ENCODE measurements around the gene NRG4.
"Not testable (repeated sequence)": the region's sequence is repeated elsewhere in the genome, so short reads cannot be mapped to it uniquely, and the experiment has no call there.

The NRG4 gene

GRCh38 chr15:75926931-75927330, 85.3 kb downstream of the NRG4 start:
- DNase-seq (ENCODE audit: low read depth) = no peak

GRCh38 chr15:75925440-75925839, 86.8 kb downstream of the NRG4 start:
- no peak for DNase-seq (ENCODE audit: low read depth)

- no peak for DNase-seq (ENCODE audit: low read depth)
These were observed 87.6 kb downstream of the NRG4 start for GRCh38 chr15:75924576-75924975.

GRCh38 chr15:75923756-75924155, 88.5 kb downstream of the NRG4 start:
- DNase-seq (ENCODE audit: low read depth) = no peak

- no peak for DNase-seq (ENCODE audit: low read depth)
These were observed 90.2 kb downstream of the NRG4 start for GRCh38 chr15:75921732-75922703.

GRCh38 chr15:75920079-75920478, 92.1 kb downstream of the NRG4 start:
- DNase-seq (ENCODE audit: low read depth) = no peak

GRCh38 chr15:75918135-75918534, 94.1 kb downstream of the NRG4 start:
- no peak for DNase-seq (ENCODE audit: low read depth)

GRCh38 chr15:75916978-75917377, 95.2 kb downstream of the NRG4 start:
- no peak for DNase-seq (ENCODE audit: low read depth)

- not testable (repeated sequence) for DNase-seq (ENCODE audit: low read depth)
These were observed 101.9 kb downstream of the NRG4 start for GRCh38 chr15:75910355-75910754.

GRCh38 chr15:75905231-75905630, 107.0 kb downstream of the NRG4 start:
- no peak for DNase-seq (ENCODE audit: low read depth)

- peak; percentile 76 for DNase-seq (ENCODE audit: low read depth)
These were observed 108.6 kb downstream of the NRG4 start, which contains the start of gene FBXO22 for GRCh38 chr15:75903331-75904239. TSS of gene FBXO22 (plus strand) at chr15:75903878. CDS start at chr15:75903964, 86 bp downstream.

- no peak for DNase-seq (ENCODE audit: low read depth)
These were observed 110.1 kb downstream of the NRG4 start for GRCh38 chr15:75902129-75902557.

GRCh38 chr15:75900577-75900976, 111.6 kb downstream of the NRG4 start:
- DNase-seq (ENCODE audit: low read depth) = no peak

GRCh38 chr15:75895731-75896130, 116.5 kb downstream of the NRG4 start:
- no peak for DNase-seq (ENCODE audit: low read depth)

GRCh38 chr15:75891895-75892294, 120.3 kb downstream of the NRG4 start:
- no peak for DNase-seq (ENCODE audit: low read depth)
